GOT3 (cell line): ENCODE measurements around the gene MCM5.
"Not testable (repeated sequence)": the region's sequence is repeated elsewhere in the genome, so short reads cannot be mapped to it uniquely, and the experiment has no call there.

Experiments
- DNase-seq: peaks from one replicate; lab custom pipeline; 2025; ENCODE audit warnings: mixed read lengths; lab: John Stamatoyannopoulos, UW

The MCM5 gene

DNA sequence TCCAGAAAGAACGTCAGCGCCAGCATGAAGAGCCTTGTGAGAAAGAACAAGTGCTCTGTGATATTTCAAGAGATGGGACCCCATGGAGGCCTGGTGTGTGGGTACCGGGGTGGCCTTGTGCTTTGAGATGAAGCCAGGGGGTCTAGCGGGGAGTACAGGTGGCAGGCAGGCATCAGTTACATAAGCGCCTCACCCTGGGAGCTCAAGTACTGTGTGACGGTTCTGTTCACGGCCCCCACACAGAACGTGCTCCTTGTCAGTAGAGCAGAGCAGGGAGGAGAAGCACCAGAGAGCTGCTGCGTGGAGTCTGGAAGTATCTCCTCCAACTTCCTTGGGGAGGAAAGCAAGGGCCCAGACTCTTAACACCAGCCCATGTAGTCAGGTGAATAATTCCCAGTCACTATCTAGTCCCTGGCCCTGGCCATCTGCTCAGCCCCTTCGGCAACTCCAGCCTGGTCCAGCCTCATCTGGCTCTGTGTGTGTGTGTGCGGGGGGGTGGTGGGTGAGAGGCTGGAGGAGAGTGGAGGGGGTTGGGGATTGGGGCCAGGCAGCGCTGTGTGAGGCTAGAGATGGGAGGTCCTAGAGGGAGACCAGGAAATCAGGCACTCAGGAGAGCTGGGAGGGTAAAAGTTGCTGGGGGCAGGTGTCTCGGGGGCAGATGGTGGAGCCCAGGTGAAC lies 32.4 kb downstream of the MCM5 start:
- no peak for DNase-seq

DNA sequence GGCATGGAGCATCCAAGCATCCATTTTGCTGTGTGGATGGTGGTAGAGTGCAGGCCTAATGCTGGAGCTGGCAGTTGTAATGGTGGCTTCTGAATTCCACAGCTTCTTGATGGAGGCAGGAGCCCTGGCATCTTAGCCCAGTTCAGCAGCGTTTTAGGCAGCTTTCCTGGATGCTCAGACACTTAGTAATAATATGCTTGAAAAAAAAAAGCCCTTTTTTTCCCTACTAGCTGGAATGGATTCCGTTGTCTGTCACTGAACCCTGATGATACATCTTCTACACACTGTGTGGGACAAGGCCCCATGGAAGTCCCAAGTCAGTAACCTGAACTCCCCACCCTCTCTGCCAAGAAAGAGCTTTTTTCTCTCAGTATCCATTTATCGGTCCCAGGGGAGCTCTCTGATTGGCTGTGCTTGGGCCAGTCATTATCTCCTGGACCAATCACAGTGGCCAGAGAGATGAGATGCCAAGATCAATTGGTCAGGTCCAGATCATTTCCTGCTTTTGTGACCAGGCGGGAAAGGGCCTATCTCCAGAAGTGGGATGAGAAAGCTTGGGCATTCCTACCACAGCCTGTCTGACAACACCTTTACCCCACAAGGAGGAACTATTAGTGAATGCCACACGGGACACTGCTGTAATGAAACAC lies 34.2 kb downstream of the MCM5 start:
- DNase-seq, result no peak

DNA sequence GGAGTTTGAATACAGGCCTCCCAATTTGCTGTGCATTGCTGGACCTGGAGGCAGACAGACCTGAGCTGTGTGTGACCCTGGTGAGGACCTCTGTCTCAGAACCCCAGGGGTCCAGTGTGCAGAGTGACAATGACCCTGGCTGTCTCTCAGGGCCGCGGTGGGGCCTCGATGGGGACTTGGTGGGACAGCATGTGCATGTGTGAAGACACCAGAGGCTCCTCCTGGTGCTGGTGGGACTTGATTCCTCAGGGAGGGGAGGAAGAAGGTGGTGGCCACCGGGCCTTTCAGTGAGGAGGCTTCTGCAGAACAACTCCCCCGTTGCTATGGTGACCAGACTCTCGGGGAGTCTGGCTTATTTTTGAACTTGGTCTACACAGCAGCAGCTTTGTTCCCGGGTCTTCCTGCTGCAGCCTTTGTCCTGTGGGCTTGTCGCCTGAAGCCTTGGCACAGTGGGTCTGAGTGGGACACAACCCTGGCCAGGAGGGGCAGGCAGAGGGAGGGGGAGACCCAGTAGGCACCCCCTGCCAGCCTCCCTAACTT lies 35.3 kb downstream of the MCM5 start:
- DNase-seq, result no peak

DNA sequence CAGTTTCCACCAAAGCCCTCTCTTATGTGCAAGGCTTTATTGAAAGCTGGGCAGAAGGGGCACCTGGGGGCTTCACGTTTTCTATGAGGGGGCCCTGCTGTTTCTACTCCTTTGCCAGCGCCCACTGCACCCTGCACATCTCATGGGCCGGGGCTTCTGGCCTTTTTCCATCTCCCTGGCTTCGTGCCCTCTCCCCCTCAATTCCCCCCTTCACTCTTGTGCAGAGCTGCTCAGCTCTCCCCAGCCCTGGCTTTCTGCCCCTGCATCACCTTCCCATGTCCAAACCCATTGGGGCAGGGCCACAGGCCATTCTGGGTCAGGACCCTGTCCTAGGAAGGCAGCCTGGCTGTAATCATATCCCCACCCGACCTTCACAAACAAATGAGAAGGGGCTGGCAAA lies 36.5 kb downstream of the MCM5 start:
- DNase-seq, result no peak

DNA sequence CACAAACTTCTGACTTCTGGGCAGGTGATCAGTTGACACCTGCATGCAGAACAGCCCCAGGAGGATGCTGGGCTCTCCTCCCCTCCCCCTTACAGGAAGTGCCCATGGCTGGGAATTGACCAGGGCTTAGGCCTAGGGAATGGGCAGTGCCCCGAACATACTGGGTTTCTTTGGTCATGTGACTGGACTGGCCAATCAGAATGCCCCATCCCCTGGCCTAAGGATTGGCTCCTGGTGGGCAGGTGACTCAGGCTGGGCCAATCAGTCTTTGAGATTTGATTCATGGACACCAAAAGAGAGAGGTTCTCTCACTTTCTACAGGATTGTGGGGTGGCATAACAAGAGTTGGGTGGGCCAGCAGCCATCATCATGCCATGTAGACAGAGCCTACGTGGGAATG lies 37.1 kb downstream of the MCM5 start:
- no peak for DNase-seq

DNA sequence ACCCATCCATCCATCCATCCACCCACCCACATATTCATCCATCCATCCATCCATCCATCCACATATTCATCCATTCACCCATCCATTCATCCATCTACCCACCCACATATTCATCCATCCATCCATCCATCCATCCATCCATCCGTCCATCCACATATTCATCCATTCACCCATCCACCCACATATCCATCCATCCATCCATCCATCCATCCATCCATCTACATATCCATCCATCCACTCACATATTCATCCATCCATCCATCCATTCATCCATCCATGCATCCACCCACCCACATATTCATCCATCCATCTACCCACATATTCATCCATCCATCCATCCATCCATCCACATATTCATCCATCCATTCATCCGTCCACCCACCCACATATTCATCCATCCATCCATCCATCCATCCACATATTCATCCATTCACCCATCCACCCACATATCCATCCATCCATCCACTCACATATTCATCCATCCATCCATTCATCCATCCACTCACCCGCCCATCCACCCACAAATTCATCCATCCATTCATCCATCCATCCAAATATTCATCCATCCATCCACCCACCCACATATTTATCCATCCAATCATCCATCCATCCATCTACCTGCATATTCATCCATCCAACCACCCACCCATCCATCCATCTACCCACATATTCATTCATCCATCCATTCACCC lies 38.9 kb downstream of the MCM5 start:
- not testable (repeated sequence) for DNase-seq

DNA sequence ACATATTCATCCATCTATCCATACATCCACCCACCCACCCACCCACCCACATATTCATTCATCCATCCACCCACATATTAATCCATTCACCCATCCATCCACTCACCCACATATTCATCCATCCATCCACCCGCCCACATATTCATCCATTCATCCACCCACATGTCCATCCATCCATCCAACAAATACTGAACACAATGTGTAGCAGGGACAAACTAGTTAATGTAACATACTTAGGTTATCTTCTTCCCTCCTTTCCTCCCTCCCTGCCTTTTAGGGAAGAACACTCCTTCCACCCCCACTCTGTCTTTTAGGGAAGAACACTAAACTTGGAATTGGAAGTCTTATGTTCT lies 39.4 kb downstream of the MCM5 start:
- DNase-seq, result no peak

DNA sequence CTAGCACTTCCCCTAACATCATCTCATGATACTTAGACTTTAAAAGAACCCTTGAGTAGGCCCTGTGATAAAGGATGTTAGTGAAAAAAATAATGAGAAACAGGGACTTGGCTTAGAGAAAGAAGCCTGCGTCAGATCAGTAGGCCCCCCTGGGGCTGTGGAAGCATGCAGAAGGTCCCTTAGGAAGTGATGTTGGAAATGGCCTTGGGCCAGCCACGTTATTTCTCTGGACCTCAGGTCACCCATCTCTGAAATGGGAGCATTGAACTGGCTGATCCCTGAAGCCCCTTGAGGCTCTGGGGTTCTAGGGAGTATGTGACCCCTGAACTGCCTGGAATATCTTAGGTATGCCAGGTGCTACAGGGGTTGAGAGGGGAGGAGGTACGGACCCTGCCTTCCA lies 40.2 kb downstream of the MCM5 start:
- no peak for DNase-seq

DNA sequence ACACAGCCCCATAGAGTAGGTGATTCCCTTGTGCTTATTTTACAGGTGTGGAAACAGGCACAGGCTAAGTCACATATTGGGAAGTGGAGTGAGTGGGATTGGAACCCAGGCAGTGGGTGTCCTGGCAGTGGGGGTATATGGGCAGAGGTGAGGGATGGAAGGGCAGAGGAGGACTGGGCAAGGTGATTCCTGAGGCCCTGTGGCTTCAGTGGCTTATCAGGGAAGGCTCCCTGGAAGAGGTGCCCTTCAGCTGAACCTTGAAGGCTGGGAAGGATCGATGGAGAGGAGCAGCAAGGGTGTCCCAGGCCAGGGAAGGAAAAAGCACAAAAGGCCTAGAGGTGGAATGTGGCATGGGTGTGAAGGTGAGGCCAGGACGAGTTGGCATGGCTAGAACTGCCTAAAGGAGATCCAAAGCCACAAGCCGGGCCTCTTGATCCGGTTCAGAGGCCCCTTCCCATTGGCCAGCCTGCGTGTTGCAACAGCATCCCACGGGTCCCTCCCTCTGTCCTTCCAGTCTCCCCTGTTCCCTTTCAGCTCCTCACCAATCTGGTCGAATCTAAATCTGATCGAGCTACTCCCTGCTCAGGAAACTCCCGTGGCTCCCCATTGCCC lies 41.7 kb downstream of the MCM5 start:
- no peak for DNase-seq

DNA sequence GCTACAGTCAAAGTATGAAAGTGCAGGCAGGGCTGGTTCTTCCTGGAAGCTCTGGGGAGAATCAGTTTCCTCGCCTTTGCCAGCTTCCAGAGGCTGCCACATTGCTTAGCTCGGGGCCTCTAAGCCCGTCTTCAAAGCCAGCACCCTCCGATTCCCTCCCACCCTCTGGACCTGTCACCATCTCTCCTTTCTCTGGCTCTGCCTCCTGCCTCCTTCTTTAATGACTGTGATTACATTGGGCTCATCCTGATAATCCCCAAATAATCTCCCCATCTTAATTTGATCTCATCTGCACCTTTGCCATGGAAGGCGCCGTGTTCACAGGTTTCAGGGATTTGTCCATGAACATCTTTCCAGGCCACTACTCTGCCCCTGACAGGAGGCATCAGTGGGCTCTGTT lies 42.5 kb downstream of the MCM5 start:
- DNase-seq, result no peak

DNA sequence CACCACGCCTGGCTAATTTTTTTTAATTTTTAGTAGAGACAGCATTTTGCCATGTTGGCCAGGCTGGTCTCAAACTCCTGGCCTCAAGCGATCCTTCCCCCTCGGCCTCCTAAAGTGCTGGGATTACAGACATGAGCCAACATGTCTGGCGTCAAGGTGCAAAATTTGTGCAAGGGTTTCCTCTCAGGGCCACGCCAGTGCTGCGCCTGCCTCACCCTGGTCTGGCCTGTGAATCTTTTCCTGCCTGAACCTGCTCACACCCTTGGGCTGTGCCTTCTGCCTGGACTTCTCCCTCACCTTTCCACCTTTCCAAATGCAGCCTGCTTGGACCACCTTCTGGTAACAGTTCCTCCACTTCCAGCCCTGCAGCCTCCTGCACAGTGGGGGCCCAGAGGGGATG lies 43.4 kb downstream of the MCM5 start:
- no peak for DNase-seq

DNA sequence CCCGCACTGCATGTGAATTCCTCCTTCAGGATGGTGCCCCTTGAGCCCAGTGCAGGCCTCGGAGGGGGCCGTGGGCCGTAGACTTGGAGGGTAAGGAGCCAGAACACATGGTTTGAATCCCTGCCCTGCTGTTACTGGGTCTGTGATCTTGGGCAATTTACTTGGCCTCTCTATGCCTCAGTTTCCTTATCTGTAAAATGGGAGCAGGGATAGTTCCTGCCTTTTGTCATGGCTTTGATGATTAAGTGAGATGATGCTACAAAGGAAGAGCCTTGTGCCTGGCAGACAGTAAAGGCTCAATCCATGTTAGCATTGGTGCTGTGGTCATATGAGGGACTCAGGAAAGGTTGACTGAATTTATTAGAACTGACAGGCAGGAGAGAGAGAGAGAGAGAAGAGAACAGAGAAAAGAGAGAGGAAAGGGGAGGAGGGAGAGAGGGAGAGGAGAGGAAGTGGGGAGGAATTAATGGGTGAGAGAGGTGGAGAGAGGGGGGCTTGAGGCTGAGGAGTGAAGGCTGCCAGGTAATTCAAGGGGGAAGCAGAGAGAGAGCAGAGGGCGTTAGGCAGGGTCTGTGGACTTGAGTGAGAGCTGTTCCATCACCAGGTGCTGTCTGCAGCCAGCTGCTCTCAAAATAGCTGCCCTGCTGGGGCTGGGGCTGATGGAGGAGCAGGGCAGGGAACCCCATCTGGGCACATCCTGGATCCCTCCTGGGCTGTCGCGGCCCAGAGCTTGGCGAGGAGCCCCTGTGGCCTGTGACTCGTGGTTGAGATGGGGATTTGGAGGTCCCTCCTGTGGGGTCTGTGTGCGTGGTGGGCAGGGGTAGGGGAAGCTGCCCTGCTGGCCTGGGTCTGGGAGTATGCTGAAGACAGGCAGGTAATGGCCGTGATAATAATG lies 44.1 kb downstream of the MCM5 start:
- DNase-seq, result no peak

DNA sequence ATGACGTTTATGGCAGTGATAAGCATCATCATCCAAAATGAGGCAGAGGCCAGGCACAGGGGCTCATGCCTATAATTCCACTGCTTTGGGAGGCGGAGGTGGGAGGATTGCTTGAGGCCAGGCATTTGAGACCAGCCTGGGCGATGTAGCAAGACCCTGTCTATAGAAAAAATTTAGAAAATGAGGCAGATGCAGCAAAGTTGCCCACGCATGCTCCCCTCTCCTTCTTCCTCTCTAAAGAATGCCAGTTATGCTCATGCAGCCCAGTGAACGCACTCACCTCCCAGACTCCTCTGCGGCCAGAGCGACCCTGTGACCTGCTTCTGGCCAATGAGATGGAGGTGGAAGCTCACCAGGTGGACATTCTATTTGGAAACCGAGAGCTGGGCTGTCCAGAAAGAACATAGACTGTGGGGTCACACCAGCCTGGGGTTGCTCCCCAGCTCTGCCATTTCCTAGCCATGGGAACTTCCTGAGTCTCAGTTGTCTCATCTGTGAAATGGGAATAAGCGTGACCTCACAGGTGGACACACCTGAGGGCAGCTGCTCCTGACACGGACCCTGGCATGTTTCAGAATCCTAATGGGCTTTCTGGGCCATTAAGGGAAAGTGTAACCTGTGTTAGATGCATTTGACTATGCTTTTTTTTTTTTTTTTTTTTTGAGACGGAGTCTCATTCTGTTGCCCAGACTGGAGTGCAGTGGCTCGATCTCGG lies 44.9 kb downstream of the MCM5 start:
- DNase-seq, result no peak

DNA sequence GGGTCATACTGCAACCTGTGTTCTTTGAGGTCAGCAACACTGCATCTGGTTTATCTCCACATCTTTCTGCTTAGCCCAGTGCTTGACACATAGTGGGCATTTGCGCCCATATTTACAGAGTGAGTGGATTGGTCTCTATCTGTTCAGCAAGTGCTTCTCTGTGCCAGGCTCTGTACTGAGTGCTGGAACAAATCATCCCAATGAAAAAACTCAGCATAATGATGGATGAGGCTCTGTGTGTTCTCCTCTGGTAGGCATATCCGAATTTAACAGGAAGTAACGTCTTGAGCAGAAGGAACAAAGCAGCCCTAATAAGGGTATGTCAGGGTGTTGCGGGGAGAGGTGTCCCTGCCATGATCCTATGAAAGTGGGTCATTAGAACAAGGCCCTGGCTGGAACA lies 46.0 kb downstream of the MCM5 start:
- DNase-seq, result no peak

DNA sequence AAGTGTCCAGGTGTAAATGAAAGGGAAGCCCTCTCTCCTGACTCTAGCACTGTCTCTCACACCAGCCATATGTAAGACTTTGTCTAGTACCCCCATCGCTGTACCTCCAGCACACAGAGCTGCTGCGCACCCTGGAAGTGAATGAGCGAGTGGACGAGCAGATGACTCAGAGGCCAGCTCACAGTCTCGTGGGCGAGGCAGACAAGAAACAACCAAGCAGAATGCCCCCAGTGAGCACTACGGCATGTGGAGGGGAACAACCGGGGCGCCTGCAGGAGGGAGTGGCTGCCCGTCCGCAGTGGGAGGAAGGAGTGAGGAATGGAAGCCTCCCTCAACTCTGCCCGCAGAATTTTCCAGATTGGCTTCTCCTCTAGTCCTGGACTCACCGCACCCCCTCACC lies 46.4 kb downstream of the MCM5 start:
- DNase-seq, result no peak

DNA sequence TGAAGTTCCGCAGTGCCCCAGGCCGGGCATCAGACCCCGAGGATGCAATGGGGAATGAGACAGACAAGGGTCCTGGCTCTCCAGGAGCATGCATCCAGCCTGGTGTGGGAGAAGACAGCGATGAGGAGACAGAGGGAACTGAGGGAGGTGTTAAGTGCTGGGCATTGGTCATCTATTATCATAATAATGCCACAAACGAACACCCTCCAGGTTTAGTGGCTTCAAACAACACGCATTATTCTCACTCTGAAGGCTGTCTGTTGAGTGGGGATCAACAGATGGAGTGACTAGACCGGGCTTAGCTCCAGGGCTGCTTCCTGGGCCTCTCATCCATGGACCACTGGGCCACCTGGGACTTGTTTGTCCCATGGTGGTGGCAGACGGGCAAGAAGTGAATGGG lies 48.6 kb downstream of the MCM5 start:
- DNase-seq, result no peak

DNA sequence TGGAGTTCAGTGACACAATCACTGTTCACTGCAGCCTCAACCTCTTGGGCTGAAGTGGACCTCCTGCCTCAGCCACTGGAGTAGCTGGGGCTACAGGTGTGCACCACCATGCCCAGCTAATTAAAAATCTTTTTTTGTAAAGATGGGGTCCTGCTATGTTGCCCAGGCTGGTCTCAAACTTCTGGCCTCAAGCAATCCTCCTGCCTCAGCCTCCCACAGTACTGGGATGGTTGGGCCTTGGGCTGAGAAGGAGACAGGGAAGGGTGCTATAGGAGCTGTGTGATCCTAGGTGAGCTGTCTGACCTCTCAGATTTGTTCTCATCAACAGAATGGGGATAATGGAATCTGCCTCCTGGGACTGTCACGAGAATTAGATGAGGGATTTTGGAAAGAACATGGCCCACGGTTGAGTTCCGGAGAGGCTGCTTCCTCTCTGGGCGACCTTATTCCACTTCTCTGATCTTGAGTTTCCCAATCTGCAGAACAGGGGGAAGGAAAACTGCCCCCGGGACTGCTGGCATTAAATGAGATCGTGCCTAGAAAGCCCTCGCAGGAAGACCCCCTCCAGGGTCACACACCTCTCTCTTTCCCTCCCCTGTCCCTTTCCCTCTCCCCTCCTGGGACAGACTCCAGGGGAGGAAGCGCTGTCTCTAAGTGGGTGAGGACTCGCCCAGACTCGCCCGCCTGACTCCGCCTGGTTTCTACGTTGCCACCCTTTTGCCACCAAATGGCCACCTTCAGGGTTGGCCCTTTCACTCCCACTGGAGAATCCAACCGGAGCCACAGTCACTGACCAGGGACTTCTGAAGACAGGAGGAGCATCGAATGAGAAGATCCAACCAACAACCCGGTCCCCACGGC lies 50.1 kb downstream of the MCM5 start:
- DNase-seq, result no peak

DNA sequence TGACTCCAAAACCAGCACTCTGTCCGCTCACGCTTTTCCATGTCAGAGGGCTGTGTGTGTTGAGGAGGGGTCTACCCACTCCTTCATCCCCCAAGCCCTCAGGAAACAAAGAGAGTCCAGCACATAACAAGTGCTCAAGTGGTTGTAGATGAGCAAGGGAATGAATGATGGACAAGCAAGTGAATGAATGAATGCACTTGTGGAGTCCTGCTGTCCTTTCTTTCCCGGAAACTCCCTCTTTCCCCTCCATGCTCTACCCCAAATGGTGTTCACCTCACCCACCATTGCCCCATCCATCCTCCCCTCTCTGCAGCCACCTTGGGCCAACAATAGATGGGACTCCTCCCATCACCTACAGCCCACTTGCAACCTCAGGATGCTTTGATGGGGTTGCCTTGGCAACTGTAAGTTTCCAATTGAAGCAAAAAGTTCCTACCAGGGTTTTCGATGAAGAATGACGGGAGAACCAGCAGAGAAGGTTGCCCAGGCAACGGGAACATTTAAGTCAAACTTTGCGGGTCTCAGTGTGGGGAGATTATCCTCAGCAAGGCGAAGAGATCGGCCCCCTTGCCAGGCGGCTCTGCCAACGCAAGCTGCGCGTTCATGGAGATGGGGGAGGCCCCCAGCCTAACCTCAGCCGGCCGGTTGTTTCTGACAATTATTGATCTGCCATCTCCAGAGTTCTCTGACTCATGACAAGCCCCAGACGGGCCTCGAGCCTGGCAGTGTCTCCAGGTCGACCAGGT lies 51.1 kb downstream of the MCM5 start:
- DNase-seq, result no peak

DNA sequence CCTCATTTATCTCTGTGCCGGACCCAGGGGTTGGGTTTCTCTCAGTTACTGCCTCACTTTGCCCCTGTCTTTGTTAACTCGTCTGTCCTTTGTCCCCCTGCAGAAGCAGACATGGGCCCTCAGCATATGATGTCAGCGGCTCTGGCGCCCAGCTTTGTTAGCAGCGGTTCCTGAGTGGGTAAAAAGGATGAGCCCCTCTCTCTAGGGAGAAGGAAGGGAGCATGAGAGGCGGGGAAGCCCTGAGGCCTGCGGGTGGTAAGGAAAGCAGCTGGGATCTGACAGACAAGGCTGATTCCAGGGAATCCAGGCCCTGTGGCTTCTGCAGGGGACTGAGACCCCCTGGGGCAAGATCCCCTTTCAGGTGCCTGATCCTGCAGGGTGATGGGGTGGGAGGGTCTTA lies 51.7 kb downstream of the MCM5 start:
- no peak for DNase-seq
